GM10266 (cell line): ENCODE measurements around the gene CEP128.

Experiments
- DNase-seq: peaks from one replicate; pipeline ENCODE4 v3.0.0; 2012; ENCODE audit errors: extremely low spot score
- CTCF ChIP-seq: IDR thresholded peaks from 2 replicates; pipeline ENCODE4 v1.5.1; 2012; ENCODE audit warnings: mild to moderate bottlenecking, low read depth; ENCODE audit not compliant: control insufficient read depth, insufficient read depth; ENCODE audit errors: missing control alignments

Gene CEP128

DNA sequence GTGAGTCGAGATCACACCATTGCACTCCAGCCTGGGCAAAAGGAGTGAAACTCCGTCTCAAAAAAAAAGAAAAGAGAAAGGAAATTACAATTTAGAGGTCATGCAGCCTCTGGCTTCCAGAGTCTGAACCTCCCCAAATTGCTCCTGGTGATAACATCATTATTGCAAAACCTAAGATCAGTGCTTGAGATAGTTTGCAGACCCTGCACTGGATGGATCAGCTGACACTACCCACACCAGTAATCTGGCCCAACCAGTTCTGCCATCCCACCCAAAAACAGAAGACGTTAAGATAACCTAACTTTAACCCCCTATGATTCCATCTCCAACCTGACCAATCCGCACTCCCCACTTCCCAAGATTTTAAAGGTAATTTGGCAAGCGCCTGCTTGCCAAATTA, 376.5 kb downstream of the CEP128 start:
- no peak for TF ChIP-seq CTCF
- DNase-seq: no peak

GRCh38 chr14:80564051-80564450, 377.5 kb downstream of the CEP128 start:
- no peak for TF ChIP-seq CTCF
- DNase-seq: no peak

- TF ChIP-seq CTCF: no peak
- DNase-seq: no peak
Measured at GRCh38 chr14:80560800-80561657, 380.5 kb downstream of the CEP128 start.

DNA sequence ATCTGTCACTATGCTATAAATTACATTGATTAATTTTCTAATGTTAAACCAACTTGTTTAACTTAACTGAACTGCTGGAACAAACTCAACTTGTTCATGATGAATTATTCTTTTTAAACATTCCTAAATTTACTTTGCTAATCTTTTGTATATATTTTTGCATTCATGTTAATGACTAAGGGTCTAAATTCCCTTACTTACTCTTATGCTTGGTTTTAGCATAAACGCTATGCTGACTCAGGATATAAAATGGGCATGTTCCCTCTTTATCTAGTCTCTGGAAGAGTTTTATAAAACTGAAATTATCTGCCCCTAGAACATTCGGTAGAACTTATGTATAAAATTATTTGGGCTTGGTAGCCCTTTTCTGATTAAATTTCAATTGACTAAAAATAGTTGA, 387.4 kb downstream of the CEP128 start:
- no peak for DNase-seq

GRCh38 chr14:80549141-80549540, 392.4 kb downstream of the CEP128 start:
- no peak for TF ChIP-seq CTCF

More for the DNA sequence above, 387.4 kb downstream of the CEP128 start:
- no peak for TF ChIP-seq CTCF

GRCh38 chr14:80545935-80546854, 395.3 kb downstream of the CEP128 start:
- no peak for TF ChIP-seq CTCF
- DNase-seq: no peak

More at GRCh38 chr14:80549141-80549540, 392.4 kb downstream of the CEP128 start:
- DNase-seq: no peak
